Measurements from ENCODE around the gene ACTG2.

Gene ACTG2

GRCh38 chr2:73942664-73943063, 49.9 kb downstream of the ACTG2 start:
- Histone ChIP-seq H3K4me2 (ENCODE audit: low read length) (no peak overlapping the region), H3K27ac (no peak overlapping the region), H3K79me2 (peaks cover 30% of the 10 kb centered on the region), H3K36me3 (ENCODE audit: control insufficient read depth, insufficient read depth, low read length) (no peaks in the 10 kb centered on the region), H3K27me3 (ENCODE audit: control insufficient read depth, insufficient read depth, low read length) (no peaks in the 10 kb centered on the region), H3K4me3 (ENCODE audit: low read depth, low read length) (no peak overlapping the region), H2AFZ (no peak overlapping the region), H3K9ac (no peak overlapping the region), H3K4me1 (no peaks in the 10 kb centered on the region), H3K9me3 (ENCODE audit: control insufficient read depth, low read length) (no peaks in the 10 kb centered on the region)
- TF ChIP-seq, protein P1, sequence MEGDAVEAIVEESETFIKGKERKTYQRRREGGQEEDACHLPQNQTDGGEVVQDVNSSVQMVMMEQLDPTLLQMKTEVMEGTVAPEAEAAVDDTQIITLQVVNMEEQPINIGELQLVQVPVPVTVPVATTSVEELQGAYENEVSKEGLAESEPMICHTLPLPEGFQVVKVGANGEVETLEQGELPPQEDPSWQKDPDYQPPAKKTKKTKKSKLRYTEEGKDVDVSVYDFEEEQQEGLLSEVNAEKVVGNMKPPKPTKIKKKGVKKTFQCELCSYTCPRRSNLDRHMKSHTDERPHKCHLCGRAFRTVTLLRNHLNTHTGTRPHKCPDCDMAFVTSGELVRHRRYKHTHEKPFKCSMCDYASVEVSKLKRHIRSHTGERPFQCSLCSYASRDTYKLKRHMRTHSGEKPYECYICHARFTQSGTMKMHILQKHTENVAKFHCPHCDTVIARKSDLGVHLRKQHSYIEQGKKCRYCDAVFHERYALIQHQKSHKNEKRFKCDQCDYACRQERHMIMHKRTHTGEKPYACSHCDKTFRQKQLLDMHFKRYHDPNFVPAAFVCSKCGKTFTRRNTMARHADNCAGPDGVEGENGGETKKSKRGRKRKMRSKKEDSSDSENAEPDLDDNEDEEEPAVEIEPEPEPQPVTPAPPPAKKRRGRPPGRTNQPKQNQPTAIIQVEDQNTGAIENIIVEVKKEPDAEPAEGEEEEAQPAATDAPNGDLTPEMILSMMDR (IDR thresholded peaks at IDR 0.05) = no peak

DNA sequence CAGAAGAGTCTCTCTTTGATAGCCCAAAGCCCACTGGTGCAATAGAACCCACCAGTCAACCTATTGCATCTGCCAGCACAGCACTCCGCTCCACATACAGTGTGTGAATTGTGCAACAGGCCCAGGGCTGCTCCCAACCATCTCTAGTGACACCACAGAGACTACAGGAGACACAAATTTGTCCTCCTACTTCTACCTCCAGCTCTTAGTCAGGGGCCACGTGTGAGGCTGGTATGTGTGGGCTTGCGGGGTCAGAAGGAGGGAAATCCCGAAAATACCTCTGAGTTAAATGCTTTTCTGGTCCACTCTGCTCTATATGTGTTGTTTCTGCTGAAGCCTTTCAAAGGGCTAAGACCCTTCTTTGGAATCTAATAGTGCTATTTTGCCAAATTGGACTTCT, 51.9 kb downstream of the ACTG2 start:
- TF ChIP-seq, protein P1 (IDR thresholded peaks at IDR 0.05) = no peak
- Histone ChIP-seq H3K79me2 (peaks cover 18% of the 10 kb centered on the region), H3K27ac (no peak overlapping the region), H3K36me3 (ENCODE audit: control insufficient read depth, insufficient read depth, low read length) (no peaks in the 10 kb centered on the region), H3K9ac (no peak overlapping the region), H3K9me3 (ENCODE audit: control insufficient read depth, low read length) (no peaks in the 10 kb centered on the region), H3K4me3 (ENCODE audit: low read depth, low read length) (no peak overlapping the region), H3K4me1 (peaks cover 4% of the 10 kb centered on the region), H3K27me3 (ENCODE audit: control insufficient read depth, insufficient read depth, low read length) (no peaks in the 10 kb centered on the region), H3K4me2 (ENCODE audit: low read length) (no peak overlapping the region), H2AFZ (no peak overlapping the region)

GRCh38 chr2:73946215-73946614, 53.4 kb downstream of the ACTG2 start:
- Histone ChIP-seq H3K79me2 (peaks cover 16% of the 10 kb centered on the region), H3K27me3 (ENCODE audit: control insufficient read depth, insufficient read depth, low read length) (no peaks in the 10 kb centered on the region)

GRCh38 chr2:73946666-73947065, 53.9 kb downstream of the ACTG2 start:
- TF ChIP-seq, protein P1 (IDR thresholded peaks at IDR 0.05) = no peak
- Histone ChIP-seq H3K4me3 (ENCODE audit: low read depth, low read length) (no peak overlapping the region), H3K9me3 (ENCODE audit: control insufficient read depth, low read length) (no peaks in the 10 kb centered on the region), H3K79me2 (peaks cover 16% of the 10 kb centered on the region), H3K4me1 (peaks cover 10% of the 10 kb centered on the region), H3K4me2 (ENCODE audit: low read length) (no peak overlapping the region), H3K27me3 (ENCODE audit: control insufficient read depth, insufficient read depth, low read length) (no peaks in the 10 kb centered on the region), H2AFZ (no peak overlapping the region), H3K27ac (no peak overlapping the region), H3K9ac (no peak overlapping the region), H3K36me3 (ENCODE audit: control insufficient read depth, insufficient read depth, low read length) (no peaks in the 10 kb centered on the region)

More at GRCh38 chr2:73946215-73946614, 53.4 kb downstream of the ACTG2 start:
- TF ChIP-seq, protein P1 (IDR thresholded peaks at IDR 0.05) = no peak
- no peaks in the 10 kb centered on the region for H3K36me3 ChIP-seq (ENCODE audit: control insufficient read depth, insufficient read depth, low read length)
- peaks cover 10% of the 10 kb centered on the region for H3K4me1 ChIP-seq
- H3K4me2 ChIP-seq (ENCODE audit: low read length) = no peak overlapping the region
- H3K9ac ChIP-seq = no peak overlapping the region
- no peak overlapping the region for H2AFZ ChIP-seq
- H3K27ac ChIP-seq = no peak overlapping the region
- H3K9me3 ChIP-seq (ENCODE audit: control insufficient read depth, low read length) = no peaks in the 10 kb centered on the region
- H3K4me3 ChIP-seq (ENCODE audit: low read depth, low read length) = no peak overlapping the region

GRCh38 chr2:73947412-73948018, 54.7 kb downstream of the ACTG2 start:
- H3K9me3 ChIP-seq (ENCODE audit: control insufficient read depth, low read length) = no peaks in the 10 kb centered on the region
- no peak overlapping the region for H2AFZ ChIP-seq
- H3K36me3 ChIP-seq (ENCODE audit: control insufficient read depth, insufficient read depth, low read length) = no peaks in the 10 kb centered on the region
- H3K4me2 ChIP-seq (ENCODE audit: low read length) = no peak overlapping the region
- peaks cover 16% of the 10 kb centered on the region for H3K79me2 ChIP-seq
- TF ChIP-seq, protein P1 (IDR thresholded peaks at IDR 0.05) = no peak
- H3K9ac ChIP-seq = no peak overlapping the region
- H3K4me3 ChIP-seq (ENCODE audit: low read depth, low read length) = no peak overlapping the region
- no peaks in the 10 kb centered on the region for H3K27me3 ChIP-seq (ENCODE audit: control insufficient read depth, insufficient read depth, low read length)
- H3K4me1 ChIP-seq = peaks cover 10% of the 10 kb centered on the region
- no peak overlapping the region for H3K27ac ChIP-seq

Measured in parathyroid adenoma (tissue), 2 donors.